GM19025 (cell line): Measurements from ENCODE around the gene TPRX2.
"Not testable (repeated sequence)": the region's sequence is repeated elsewhere in the genome, so short reads cannot be mapped to it uniquely, and the experiment has no call there.

Source experiments
- ATAC-seq: cut with Tn5 transposase; IDR thresholded peaks from one replicate; pipeline ENCODE4 v1.9.1; 2021; ENCODE audit warnings: mild to moderate bottlenecking, low read depth, moderate library complexity; ENCODE audit not compliant: unreplicated experiment

TPRX2 gene

DNA sequence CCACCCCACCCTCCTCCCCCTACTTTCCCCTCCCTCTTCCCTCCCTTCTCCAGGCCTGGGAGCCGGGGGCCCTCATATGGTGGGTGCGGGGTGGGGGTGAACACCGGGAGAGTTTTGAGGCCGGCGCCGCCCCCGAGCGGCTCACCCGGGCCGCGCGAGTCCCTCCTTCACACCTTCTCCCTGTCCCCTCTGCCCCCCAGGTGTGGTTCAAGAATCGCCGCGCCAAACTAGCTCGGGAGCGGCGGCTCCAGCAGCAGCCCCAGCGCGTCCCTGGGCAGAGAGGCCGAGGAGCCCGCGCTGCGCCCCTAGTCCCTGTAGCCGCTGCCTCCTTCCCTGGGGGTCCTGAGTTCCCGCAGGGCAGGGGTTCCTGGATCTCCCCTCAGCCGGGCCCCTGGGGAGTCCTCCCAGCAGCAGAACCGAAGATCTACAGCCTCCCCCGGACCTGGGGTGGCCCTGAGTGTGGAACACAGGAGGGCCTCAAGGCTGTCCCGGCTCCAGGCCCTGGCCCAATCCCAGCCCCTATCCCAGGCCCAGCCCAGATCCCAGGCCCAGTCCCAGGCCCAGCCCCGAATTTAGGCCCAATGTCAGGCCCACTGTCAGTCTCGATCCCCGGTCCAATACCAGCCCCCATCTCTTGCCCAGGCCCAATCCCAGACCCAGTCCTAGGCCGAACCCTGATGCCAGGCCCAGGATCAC lies 1.7 kb downstream of the TPRX2 start:
- ATAC-seq, result no peak

DNA sequence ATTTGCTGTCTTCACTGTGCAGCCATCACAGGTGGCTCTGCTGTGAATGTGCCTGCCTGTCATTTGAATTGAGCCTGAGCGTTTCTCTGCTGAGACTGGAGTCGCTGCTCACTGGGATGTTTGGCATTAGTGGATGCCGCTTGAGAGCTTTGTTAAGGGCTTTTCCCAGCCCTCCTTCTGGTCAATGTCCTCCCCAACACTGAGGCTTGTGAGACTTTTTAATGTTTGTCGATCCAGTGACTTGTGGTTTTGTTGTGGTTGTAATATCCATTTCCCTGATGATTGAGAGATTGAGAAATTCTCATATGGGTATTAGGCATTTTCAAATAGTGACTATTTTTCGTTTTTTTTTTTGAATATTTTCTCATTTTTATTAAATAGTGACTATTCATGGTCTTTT lies 2.6 kb downstream of the TPRX2 start:
- ATAC-seq, result no peak

DNA sequence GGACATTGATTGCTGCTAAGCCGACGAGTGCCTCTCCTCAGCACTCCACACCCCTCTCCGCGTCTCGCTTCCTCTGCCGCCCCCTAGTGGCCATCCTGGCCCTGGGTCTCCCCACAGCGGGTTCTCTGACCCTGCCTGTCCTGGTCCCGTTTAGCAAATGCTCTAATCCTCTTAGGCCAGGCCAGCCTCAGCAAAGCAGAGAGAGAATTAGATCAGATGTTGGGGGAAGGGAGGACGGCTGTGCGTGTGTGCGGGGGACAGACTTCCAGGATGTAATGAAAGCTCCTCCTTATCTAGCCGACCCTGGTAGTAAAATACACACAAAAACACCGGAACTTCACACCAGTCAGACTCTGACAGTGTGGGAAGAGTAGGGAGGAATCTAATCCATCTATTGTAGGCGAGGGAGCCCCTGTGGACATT lies 4.5 kb downstream of the TPRX2 start:
- ATAC-seq, result no peak

DNA sequence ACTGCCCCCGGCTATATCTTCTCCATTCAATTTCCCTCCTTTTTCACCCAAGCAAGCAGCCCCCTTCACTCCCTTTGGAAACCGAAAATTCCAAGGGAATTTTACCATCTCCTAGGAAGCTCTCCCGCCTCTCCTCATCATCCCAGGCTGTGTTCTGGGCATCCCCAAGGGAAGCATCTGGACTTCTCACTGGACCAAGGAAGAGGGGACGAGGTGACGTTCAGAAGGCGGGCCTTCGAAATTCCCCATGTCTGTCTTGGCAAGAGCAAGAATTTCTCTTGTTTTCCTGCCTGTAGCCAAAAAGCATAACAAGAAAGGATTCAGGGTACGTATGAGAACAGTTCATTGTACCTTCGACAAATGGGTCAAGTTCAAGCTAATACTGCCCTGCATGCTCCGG lies 6.1 kb downstream of the TPRX2 start:
- ATAC-seq, result no peak

DNA sequence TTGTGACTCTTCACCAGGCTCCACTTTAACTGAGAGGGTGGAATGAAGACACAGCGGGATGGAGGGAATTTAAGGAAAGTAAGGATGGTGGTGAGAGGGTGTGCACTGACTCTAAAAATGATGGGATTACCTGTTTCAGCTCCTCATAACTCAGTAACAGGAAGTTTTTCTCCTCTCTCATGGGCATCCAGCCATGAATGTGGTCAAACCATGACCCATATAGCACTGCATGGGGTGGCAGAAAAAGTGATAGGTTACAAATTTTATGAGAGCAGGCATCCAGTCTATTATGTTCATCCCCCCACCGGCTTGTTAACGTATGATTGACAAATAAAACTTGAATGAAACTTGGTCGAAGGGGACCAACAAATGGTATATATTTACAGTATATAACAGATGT lies 19.9 kb downstream of the TPRX2 start:
- ATAC-seq, result no peak

DNA sequence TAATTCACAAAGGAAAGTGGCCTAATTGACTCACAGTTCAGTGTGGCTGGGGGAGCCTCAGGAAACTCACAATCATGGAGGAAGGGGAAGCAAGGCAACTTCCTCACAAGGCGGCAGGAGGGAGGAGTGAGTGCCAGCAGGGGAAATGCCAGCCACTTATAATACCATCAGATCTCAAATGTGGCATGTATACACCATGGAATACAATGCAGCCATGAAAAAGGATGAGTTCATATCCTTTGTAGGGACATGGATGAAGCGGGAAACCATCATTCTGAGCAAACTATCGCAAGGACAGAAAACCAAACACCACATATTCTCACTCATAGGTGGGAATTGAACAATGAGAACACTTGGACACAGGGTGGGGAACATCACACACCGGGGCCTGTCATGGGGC lies 20.4 kb downstream of the TPRX2 start:
- not testable (repeated sequence) for ATAC-seq

DNA sequence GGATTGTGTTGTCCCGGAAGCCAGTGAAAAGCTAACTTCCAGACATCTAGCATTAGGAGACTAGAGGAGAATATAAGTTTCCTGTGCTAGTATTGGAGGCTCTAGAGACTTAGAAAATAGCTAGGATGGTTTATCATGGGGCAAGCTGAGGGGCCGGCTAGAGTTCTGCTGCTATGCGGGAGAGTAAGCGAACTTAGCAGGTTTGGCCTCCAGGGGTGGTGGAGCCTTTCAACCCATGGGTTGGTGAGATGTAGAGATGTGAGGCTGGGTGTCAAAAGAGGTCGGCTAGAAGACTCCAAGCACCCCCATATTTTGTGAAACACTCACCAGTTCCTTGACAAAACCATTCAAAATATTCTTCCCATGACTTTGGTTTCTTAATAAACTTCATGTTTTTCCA lies 22.7 kb downstream of the TPRX2 start:
- ATAC-seq, result no peak

DNA sequence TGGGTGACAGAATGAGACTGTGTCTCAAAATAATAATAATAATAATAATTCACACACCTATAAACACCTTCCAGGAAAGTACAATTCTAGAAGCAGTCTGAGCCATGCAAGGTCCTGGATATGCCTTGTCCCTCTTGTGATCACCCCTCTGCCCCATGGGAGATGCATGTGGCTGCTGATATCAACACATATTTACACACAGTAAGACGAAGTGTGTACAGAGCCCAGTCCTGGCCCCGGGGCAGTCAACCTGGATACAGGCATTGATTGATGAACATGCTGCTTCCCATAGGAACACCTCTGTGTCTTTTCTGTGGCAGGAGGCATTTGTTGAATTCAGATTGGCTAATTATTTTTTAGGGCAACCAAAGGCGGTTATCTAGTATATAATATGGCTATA lies 23.9 kb downstream of the TPRX2 start:
- no peak for ATAC-seq

DNA sequence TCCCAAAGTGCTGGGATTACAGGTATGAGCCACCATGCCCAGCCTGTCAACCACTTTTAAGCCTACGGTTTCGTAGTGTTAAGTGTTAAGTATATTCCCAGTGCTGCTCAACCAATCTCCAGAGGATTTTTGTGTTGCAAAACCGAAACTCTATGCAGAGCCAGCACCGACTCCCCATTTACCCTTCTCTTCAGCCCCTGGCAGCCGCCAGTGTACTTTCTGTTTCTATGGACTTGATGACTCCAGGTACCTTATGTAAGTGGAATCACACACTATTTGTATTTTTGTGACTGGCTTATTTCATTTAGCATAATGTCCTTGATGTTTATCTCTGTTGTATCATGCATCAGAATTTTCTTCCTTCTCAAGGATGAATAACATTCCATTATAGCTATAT lies 26.0 kb downstream of the TPRX2 start:
- no peak for ATAC-seq

DNA sequence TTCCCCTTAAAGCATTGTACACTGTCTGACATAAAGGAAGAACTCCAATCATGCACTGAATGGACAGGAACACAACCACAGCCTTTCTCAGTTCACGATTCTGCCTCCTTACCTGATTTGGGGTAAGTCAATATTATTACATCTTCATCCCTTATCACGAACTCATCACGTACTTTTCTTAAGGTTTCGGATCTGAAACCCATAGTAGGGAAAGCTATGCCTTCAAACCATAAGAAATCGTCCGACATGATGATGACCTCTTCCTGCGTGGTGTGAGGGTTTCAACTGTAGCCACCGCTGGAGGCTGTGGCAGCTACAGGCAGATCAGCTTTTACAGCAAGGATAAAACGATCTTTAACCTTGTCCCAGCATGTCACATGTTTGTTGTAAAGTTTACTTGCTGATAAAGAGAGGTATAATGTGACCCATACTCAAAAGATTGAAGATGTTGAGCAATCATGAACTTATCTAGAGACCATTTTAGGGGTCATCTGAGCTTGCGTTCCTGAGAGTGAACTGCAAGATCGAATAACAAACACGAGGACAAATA lies 27.1 kb downstream of the TPRX2 start, which contains the start of gene SULT2A1:
Gene SULT2A1 (minus strand): TSS at position 306 of the 550 bp plus-strand sequence. CDS start 58 bp downstream, at position 248.
- ATAC-seq, result no peak

DNA sequence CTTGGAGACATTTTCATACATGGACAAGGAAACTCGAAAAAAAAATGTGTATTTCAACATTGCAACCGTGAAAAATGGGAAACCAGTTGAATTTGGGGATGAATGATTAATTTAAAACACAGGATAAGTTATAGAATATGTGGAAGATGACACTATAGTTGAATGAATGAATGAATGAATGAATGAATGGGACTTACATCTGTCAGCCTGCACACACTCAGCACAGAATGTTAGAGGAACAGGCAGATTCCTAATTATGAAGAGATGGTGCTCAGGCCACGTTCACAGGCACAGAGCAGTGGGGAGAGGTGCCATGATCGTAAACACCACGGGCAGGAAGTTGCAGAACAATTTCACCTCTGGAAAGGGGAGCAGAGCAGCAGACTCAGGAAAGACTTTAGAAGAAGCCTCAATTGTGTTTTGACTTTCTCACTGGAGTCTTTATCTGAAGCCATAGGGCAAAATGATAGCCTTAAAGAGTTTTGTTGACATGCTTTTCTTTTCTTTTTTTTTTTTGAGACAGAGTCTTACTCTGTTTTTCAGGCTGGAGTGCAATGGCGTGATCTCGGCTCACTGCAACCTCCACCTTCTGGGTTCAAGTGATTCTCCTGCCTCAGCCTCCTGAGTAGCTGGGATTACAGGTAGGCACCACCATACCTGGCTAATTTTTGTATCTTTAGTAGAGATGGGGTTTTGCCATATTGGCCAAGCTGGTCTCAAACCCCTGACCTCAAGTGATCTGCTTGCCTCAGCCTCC lies 32.0 kb downstream of the TPRX2 start:
- ATAC-seq, result no peak

DNA sequence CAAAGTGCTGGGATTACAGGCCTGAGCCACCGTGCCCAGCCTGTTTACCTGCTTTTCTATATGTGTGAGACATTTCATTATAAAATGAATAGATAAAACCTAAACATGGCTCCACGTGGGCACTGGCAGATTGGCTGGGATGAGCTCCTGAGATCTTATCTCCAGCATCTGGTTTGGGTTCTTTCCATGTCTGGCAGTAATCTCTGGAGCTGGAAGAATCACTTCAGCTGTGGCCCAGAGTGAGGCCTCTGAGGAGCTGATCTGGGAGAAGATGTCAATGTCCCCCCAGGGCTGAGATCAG lies 32.5 kb downstream of the TPRX2 start:
- ATAC-seq, result no peak

DNA sequence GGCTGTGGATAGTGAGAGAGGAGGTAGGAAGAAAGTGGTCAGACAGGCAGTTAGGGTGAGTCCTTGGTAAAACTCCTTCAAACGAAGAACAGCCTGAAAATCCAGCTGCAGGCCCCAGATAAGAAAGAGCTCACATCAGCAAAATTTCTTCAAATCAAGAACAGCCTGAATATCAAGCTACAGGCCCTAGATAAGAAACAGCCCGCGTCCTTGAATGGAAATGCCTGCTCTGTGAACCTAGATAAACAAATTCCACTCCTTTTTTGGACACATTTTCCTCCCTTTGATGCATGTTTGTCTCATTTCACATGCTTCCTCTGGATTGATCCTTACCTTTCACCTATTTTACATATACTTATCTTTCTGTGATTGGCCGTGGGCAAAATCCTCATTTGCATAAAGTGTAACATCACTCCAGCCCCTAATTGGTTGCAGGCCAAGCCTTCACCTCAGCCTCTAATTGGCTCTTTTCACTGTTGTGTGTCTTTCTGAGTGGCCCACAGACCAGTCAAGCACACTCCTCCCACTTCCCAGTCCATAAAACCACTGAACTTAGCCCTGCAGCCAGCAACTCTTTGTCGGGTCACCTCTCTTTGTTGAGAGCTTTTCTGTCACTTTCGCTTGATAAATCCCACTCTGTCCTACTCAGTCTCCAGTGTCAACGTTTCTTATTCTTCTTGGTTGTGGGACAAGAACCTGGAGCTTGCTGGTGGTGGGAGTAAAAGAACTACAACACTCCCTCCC lies 33.1 kb downstream of the TPRX2 start:
- ATAC-seq, result no peak

DNA sequence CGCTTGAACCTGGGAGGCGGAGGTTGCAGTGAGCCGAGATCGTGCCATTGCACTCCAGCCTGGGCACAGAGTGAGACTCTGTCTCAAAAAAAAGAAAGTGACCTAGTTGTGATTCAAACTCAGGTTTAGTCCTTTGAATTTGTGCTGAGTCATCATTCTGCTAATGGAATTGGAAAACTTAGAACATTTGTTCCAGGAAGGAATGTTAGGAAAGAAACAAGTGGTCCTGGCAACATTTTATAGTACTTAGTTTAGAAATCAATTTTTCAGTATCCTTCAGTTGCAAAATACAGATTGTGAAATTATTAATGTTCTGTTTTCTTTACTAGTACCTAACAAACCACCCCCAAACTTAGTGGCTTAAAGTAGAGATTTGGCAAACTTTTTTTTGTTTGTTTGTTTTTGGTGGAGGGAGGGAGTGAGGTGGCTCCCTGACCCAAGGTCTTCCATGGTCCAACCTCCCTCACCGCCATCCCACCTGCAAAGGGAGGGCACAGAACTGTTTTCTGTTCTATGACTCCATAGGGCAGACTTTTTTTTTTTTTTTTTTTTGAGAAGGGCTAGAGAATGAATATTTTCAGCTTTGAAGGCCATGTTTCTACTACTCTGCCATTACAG lies 36.2 kb downstream of the TPRX2 start:
- no peak for ATAC-seq

DNA sequence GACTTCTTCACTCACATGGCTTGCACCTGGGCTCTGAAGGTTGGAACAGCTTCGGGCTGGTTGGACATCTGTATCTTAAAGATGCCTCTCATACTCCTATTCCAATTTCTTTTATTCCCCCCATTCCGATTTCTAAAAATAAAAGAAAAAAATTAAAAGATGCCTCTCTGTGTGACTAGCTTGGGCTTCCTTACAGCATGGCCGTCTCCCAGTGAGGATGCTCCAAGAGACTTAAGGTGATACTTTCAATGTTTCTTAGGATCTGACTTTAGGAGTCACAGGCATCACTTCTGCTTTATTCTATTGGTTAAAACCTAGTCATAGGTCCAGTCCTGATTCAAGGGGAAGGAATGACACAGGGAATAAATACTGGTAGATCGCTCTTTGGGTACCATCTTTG lies 37.0 kb downstream of the TPRX2 start:
- ATAC-seq, result no peak

DNA sequence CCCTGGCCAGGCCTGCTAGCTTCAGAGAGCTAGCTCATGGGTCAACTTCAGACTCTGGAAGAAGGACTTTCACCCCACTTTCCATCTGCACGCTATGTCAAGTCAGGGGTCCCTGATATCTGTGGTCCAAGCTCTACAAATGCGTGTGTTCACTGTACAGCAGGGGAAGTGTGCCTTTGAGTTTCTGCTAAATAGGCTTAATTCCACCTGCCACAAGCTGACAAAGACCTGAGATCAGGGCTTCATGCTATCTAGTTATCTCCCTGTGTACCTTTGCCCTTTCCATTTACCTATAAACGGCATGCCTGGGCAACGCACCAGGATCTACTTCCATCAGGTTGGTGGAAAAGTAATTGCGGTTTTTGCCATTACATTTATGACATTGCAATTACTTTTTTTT lies 37.7 kb downstream of the TPRX2 start:
- ATAC-seq, result no peak

DNA sequence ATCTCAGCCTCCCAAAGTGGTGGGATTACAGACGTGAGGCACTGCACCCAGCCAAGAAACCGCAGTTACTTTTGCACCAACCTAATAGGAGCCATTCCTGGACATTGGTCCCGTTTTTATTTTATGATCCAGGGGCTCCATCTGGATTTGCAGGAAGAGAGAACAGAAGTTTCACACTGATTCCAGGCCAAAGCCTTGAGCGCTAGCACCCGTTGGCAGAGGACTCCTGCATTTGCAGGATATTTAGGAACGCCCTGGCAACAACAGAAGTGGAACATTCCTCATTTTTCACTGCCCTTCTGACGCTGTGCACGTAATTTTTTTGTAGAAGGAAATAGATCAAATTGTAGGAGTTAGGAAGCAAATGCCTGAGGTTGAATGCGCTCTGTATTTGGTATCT lies 38.8 kb downstream of the TPRX2 start:
- ATAC-seq, result no peak

DNA sequence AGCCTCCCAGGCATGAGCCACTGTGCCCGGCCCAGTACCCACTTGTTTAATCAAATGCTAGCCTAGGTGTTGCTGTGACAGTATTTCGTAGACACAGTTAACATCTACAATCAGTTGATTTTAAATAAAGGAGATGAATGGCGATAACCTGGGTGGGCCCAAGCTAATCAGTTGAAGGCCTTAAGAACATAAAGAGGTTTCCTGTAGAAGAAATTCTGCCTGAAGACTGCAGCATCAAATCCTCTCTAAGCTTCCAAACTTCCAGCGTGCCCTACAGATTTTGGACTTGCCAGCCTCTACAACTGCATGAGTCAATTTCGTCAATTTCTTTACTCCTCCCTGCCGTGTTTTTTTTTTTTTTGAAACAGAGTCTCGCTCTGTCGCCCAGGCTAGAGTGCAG lies 40.3 kb downstream of the TPRX2 start:
- no peak for ATAC-seq

DNA sequence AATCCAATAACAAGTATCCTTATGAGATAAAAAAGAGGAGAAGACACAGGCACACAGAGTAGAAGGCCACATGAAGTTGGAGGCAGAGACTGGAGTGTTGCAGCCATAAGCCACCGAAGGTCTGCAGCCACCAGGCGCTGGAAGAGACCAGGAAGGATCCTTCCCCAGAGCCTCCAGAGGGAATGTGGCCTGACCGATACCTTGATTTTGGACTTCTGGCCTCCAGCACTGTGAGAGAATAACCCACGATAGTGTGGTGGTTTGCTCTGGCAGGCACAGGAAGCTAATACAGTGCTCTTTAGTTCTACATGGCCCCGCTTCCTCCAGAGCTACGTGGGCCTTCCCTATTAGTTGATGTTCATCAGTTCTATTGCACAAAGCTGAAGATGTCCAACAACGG lies 42.3 kb downstream of the TPRX2 start:
- ATAC-seq, result no peak

DNA sequence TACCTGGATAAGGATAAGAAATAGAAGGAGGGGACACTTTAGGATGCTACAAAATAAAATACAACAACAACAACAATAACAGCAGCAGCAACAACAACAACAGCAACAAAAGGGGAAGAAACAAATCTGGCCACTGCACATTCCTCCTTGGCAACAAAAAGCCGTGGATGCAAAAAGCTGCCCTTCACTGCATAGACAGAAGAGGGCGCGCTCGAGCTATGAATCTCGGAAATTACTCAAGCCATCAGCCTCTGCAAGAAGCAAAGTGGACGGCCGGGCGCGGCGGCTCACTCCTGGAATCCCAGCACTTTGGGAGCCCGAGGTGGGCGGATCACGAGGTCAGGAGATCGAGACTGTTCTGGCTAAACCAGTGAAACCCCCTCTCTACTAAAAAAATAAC lies 50.3 kb downstream of the TPRX2 start:
- ATAC-seq, result not testable (repeated sequence)

DNA sequence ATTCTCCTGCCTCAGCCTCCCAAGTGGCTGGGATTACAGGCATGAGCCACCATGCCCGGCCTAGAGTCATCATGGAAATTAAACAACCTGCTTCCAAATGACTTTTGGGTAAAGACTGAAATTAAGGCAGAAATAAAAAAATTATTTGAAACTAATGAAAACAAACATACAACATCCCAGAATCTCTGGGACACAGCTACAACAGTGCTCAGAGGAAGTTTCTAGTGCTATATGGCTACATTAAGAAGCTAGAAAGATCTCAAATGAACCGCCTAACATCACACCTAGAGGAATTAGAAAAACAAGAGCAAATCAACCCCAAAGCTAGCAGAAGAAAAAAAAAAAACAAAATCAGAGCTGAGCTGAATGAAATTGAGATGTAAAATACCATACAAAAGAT lies 51.2 kb downstream of the TPRX2 start:
- ATAC-seq, result not testable (repeated sequence)
